HTERT RPE-1 (cell line): ENCODE data around the gene AMPD2.
"Not testable (repeated sequence)": the region's sequence is repeated elsewhere in the genome, so short reads cannot be mapped to it uniquely, and the experiment has no call there.

Experiments used
- in situ Hi-C: fragments of 300-500 bp; cut with MboI; formaldehyde crosslinking; loops from 4 replicates; pipeline ENCODE4 v1.14.3; 2020; ENCODE audit warnings: low sequenced_read_pairs

AMPD2 gene

DNA sequence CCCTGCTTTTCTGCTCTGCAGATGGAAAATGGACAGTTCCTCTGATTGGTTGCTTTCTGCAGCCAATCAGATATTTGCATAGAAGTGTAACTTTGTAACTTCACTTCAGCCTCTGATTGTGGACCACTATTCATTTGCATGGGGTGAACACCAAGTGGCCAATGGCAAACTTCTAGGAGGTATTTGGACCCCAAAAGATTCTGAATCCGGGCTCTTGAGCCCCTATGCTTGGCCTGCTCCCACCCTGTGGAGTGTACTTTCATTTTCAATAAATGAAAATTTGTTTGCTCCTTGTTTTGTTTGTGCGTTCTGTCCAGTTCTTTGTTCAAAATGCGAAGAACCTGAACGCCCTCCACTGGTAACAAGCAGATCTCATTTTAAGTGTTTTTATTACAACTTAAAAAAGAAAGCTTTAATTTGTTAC is 29.9 kb downstream of the AMPD2 start:
- in situ Hi-C loops = no loop called here

DNA sequence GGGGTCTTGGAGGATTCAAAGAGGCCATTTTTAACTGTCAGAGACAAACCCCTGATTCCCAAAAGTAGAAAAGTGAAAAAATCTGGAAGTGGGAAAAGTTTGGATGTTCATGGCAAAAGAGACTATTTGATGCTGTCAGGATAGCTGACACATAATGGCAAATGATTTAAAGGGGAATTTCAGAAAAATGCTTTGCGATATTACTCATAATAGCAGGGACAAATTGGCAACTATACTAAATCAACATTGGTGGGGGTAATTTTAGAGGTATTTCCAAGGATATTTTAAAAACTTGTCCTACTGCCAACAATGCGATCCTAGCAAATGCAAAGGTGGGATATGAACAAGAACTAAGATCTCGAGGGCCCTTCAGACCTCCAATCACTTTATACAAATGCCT is 31.0 kb downstream of the AMPD2 start:
- in situ Hi-C loops = no loop called here

DNA sequence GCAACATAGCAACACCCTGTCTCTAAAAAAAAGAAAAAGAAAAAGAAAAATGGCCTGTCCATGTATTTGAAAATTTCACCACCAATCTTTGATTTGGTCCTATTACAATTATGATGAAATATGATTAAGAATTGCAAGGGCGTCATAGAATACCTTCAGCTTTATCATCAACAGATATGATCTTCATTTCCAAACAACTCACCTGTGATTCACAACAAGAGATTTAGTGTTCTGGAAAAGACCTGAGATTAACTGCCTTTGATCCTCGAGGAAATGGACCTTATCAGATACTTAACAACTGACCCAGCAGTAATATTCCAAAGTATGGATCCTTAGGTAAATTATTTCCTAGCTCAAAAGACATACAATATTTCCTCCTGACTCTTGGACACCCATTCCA is 32.8 kb downstream of the AMPD2 start:
- in situ Hi-C loops = no loop called here

GRCh38 chr1:109653306-109653705 is 33.7 kb downstream of the AMPD2 start:
- in situ Hi-C loops = no loop called here

DNA sequence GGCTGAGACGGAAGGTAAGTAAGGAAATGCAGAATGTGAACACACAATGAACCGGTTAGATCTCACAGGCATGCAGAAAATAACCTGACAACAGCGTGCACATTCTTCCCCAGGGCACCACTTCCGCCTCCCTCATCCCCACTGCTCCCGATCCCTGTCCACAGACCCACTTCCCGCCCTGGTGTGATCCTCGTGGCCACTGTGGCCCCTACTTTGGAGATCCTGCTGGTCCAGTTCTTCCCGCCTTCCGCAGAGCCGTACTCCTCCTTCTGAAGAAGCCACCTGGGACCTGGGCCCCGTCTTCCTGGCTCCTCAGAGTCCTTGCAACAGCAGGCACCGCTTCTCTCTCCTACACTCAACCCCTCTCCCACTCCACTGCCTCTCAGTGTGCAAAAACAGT is 34.9 kb downstream of the AMPD2 start:
- in situ Hi-C loops = no loop called here

GRCh38 chr1:109655615-109656519 is 36.2 kb downstream of the AMPD2 start, which contains the start of gene GSTM4:
Gene GSTM4 (plus strand): TSS chr1:109656099. CDS start chr1:109656390, 291 bp downstream.
- in situ Hi-C loops = no loop called here

DNA sequence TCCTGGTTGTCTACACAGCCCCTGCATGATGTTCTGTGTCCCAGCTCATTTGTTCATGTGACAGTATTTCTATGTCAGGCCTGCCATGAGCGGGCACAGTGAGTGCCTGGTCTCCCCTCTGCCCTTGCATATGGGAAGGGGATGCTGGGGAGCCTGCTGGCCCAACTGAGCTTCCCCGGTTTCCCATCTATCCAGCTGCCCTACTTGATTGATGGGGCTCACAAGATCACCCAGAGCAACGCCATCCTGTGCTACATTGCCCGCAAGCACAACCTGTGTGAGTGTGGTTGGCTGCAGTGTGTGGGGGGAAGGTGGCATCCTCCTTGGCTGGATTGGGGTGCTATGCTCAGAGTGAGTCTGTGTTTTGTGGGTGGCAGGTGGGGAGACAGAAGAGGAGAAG is 37.8 kb downstream of the AMPD2 start:
- in situ Hi-C loops = no loop called here

DNA sequence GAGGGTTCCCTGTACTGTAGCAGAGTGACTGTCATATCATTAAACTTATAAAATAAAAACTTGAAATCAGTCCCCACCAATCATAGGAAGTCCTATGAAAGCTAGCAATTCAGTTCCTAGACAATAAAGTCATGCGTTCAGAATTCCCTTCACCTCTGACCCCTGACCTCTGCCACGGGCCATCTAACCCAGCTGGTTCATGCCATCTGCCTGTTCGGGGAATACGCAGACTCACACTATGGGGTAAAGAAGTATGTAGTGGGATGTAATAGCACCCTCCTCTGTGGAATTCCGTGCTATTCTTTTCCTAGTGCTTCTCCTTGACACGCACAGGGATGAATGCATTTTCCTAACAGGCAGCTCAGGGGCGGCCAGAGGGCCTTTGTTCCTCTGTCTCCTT is 38.3 kb downstream of the AMPD2 start:
- in situ Hi-C loops = no loop called here

GRCh38 chr1:109658533-109659042 is 39.0 kb downstream of the AMPD2 start:
- in situ Hi-C loops = no loop called here

DNA sequence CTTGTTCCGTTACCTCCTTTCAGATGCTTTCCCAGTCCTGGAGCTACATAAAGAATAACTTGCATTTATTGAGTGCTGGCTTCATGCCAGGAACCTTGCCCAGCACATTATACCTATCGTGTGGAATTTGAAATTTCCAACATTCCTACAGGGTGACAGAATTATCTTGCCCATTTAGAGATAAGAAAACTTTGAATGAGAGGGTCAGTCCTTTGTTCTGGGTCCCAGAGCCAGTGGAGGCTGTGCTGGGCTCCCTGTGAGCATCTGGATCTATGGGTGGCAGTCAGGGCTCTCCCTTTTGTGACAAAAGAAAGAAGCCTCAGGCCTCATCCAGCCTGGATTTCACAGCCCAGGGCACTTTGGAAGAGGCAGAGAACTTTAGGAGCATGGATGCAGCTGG is 39.5 kb downstream of the AMPD2 start:
- in situ Hi-C loops = no loop called here

- in situ Hi-C loops = no loop called here
These were observed 40.5 kb downstream of the AMPD2 start for GRCh38 chr1:109659997-109660690.

DNA sequence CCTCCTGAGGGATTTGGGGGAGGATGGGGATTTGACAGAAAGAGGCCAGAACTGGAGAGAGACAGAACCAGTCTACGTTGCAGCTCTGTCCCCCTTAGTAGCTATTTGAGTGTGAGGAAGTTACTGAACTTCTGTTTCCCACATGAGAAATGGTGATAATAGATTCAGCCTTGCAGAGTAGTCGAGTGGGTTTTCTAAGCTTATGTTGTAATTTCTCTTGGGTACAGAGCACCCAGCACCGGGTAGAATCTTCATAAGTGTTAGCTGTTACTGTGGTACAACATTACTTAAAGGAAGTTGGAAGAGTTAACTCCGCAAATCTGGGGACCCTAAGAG is 41.0 kb downstream of the AMPD2 start:
- in situ Hi-C loops = not testable (repeated sequence)

- in situ Hi-C loops = no loop called here
These were observed 41.8 kb downstream of the AMPD2 start for GRCh38 chr1:109661391-109661790.

DNA sequence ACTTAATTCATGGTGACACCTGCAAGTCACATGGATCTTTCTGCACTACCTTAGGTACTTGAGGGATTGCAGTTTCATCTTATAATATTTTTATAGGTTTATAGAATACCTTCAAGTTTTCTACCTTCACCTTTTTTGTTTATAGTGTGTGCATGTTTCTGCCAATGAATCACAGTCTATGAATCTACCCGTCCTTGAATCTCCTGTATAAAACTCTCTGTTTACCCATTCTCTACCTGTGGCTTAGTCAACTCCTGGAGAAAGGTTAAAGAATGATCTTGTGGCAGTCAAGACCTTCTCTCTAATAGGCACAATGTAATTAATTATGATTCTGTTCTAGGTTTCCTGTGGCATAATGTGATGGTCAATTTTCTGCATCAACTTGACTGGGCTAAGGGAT is 45.0 kb downstream of the AMPD2 start:
- in situ Hi-C loops = no loop called here

DNA sequence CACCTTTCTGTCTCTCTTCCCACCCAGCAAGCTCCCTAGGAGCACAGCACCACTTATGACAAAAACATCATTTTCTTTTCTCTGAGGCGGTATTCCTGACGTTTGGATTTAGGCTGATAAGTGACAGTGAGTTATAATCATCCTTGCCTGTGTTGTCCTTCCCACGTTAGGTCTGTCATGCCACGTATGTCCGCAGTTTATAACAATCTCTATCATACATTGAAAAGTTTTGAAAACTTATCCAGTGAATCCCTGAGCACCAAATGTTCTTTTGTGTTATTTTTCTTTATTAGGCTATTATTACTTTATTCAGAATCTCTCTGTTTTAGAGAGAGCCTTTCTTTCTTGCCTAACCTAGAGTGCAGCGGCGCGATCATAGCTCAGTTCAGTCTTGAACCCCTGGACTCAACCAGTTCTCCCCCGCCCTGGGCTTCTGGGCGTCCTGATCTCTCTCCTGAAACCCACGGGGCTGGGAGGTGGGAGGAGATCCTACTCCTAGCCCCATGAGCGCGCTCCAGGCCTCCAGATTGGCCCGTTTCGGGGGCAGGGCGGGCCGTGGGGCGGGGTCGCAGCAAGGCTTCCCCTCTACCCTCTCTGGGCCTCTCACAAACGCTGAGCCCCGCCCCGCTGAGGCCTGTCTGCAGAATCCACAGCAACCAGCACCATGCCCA is 48.0 kb downstream of the AMPD2 start, which contains the start of gene GSTM2:
GSTM2 (plus strand) TSS at position 606 of the 671 bp plus-strand sequence; CDS start at position 665, 59 bp downstream.
- in situ Hi-C loops = no loop called here

DNA sequence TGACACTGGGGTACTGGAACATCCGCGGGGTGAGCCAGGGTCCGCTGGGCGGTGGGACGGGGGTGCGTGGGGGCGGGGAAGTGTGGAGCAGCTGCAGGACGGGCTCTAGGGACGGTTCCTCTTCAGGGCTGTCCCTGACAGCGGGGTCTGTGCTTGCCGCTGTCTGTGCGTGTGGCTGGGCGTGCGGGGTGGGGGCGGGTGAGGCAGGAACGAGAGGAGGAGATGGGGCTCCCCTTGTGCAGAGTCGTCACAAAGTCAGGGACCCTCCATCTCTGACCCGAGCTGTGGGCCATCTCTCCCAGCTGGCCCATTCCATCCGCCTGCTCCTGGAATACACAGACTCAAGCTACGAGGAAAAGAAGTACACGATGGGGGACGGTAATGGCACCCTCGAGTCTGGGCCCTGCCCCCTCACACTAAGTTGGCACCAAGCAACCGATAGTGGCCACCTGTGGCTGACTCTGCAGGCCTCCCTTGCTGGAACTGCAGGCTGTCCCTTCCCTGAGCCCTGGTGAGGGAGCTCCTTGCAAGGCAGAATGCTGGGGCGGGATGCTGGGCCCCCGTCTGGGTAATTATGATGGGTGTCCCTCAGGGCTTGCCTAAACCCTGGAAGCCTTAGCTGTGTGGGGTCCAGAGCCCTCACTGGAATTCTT is 48.6 kb downstream of the AMPD2 start:
- in situ Hi-C loops = no loop called here

DNA sequence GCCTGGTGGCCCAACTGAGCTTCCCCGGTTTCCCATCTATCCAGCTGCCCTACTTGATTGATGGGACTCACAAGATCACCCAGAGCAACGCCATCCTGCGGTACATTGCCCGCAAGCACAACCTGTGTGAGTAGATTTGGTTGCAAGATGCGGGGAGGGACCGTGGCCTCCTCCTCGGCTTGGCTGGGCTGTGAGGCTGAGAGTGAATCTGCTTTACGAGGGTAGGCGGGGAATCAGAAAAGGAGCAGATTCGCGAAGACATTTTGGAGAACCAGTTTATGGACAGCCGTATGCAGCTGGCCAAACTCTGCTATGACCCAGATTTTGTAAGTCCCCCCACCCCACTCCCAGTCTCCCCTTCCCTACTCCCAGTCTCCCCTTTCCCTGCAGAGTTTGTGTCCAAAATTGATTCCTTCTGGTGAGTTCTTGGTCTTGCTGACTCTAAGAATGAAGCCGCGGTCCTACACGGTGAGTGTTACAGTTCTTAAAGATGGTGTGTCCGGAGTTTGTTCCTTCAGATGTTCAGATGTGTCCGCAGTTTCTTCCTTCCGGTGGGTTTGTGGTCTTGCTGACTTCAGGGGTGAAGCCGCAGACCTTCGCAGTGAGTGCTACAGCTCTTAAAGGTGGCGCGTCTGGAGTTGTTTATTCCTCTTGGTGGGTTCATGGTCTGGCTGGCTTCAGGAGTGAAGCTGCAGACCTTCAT is 49.8 kb downstream of the AMPD2 start:
- in situ Hi-C loops = no loop called here

DNA sequence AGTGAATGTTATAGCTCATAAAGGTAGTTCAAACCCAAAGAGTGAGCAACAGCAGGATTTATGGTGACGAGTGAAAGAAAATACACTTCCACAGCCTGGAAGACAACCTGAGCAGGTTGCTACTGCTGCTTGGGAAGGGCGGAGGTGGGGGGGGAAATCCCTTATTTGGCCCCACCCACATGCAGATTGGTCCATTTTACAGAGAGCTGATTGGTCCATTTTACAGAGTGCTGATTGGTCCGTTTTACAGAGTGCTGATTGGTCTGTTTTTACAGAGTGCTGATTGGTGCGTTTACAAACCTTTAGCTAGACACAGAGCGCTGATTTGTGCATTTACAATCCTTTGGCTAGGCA is 50.3 kb downstream of the AMPD2 start:
- in situ Hi-C loops = not testable (repeated sequence)

DNA sequence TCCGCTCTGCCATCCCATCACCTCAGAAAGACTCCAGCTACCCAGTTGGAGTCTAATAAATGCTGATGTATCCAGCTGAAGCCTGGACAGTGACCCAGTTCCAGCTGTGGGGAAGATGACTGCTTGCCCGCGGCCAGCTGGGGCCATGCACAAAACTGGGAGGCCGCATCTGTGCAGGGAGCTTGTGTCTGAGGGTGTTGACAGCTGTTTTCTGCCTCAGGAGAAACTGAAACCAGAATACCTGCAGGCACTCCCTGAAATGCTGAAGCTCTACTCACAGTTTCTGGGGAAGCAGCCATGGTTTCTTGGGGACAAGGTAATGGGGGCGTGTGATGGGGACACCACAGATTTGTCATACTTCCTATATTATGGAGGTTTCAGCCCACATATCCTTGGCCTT is 51.4 kb downstream of the AMPD2 start:
- in situ Hi-C loops = no loop called here

DNA sequence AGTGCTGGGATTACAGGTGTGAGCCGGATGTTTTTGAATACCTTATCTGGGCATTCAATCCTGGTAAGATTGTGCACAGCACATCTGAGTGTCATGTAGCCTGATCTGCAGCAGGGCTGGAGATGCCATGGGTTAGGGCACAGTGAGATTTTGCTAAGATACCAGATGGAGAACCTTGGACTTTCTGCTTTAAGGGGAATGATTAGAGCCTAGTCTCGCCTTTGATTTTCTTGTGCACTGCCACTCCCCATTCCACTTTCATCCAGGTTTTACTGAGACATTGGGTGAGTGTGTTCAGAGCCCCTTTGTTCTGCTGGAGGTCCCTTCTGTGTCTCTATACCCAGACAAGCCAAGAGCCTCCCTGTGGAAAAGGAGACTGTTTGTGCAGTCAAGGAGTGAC is 54.2 kb downstream of the AMPD2 start:
- in situ Hi-C loops = not testable (repeated sequence)
